HG02938 (cell line): ENCODE results near the gene SPCS3.
A peak's percentile ranks its signal among the peaks of the same experiment; 100 is the strongest.
"Not testable (repeated sequence)": the region's sequence is repeated elsewhere in the genome, so short reads cannot be mapped to it uniquely, and the experiment has no call there.

Source experiments
- ATAC-seq: cut with Tn5 transposase; IDR thresholded peaks from one replicate; pipeline ENCODE4 v1.9.1; 2021; ENCODE audit warnings: mild to moderate bottlenecking, moderate library complexity; ENCODE audit not compliant: unreplicated experiment

The SPCS3 gene

DNA sequence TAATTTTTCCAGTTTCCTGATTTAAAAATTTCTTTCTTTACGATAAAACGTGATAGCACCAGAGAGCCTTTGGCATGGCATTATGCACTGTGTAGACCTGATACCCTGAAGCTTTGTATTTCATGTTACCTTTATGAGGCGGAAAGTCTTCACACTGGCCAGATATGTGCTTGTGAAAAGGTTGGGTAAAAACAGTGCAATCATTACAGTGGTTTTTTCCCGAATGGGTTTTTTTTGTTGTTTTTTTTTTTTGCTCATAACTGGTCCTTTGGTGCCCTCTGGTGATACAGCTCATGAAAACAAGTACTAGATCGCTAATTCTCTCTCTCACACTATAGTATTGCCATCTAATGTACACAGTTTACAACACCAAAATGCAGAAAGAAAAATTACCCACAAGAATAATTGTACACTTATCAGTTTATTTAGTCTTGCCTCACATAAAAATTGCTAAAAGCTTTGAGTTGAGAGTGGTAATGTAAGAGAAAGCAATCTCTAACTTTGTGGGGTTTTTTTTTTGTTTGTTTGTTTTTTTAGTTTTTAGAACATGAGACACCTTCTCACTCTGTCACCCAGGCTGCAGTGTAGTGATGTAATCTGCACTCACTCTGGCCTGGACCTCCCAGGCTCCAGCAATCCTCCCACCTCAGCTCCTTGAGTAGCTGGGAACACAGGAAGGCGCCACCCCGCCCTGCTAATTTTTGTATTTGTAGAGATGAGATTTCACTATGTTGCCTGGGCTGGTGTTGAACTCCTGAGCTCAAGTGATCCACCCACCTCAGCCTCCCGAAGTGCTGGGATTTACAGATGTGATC lies 21.3 kb downstream of the SPCS3 start:
- ATAC-seq, result peak; percentile 68

DNA sequence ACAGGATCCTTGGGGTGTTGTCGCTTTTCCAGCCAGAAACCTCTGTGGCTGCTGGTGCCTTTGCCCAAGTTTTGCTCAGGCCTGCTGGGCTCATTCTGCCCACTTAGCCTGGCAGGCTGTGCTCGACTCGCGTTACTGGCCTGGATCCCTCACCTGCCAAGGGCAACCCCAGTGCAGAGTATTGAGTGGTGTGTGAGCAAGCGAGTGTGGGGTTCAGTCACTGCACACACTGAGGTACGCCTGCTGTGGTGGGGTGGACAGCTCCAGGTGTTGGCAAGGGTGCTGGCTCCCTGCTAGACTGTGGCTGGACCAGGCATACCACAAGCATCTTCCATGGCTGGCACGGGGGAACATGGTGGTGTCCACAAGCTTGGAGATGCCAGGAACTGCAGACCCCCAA lies 22.6 kb downstream of the SPCS3 start:
- ATAC-seq, result no peak

DNA sequence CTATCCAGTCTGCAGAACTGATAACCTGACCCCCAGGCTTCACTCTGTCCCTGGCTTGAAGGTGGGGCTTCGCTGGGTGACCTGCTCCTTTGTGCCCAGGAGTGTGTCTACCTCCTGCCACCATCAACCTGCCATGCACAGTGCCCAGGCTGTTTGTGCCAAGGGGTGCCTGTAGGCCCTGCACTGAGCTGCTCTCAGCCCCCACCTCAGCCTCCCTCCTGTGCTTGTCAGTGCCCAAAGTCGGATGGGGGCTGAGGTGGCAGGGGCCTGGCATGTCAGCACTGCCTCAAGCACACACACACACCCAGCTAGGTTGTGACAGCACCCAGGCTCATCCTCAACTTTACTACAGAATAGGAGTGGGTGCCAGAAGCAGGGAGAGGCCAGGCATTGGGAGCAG lies 23.5 kb downstream of the SPCS3 start:
- ATAC-seq, result no peak

DNA sequence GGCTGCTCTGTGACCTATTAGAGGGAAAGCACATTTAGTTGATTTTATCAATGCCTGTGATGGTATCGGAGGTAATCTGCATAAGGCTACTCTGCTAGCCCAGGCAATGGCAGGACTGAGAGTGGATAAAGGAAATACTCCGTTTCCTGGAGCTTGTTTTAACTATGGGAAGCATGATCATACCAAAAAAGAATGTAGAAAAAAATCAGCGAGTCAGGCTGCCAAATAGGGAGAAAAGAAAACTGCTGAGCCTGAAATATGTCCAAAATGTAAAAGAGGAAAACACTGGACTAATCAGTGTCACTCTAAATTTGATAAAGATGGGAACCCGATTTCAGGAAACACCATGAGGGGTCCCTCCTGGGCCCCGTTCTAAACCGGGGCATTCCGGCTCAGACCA lies 25.6 kb downstream of the SPCS3 start:
- ATAC-seq, result not testable (repeated sequence)

DNA sequence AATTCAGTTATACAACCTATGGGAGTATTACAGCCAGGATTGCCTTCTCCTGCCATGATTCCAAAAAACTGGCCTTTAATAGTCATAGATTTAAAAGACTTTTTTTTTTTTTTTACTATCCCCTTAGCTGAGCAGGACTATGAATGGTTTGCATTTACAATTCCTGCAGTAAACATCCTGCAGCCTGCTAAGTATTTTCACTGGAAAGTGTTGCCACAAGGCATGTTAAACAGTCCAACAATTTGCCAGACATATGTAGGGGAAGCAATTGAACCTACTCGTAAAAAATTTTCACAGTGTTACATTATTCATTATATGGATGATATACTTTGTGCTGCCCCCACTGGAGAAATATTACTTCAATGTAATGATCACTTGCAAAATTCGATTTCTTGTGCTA lies 27.1 kb downstream of the SPCS3 start:
- ATAC-seq, result not testable (repeated sequence)

DNA sequence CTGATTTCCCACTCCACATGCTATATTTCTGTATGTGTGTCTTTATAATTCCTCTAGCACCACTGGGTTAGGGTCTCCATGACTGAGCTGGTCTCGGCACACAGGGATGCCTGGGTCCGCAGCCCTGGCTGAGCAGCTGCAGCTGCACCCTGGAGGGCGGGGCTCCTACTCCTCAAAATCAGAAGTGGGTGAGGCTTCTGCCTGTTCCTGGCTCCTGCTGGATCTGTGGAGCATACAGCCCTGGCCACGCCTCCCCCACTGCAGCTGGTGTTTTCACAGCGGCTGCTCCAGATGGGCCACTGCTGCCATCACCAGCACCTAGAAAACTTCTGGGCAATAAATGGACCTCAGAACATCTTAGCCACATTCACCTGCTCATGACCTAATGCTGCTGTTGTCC lies 30.9 kb downstream of the SPCS3 start:
- ATAC-seq, result no peak

DNA sequence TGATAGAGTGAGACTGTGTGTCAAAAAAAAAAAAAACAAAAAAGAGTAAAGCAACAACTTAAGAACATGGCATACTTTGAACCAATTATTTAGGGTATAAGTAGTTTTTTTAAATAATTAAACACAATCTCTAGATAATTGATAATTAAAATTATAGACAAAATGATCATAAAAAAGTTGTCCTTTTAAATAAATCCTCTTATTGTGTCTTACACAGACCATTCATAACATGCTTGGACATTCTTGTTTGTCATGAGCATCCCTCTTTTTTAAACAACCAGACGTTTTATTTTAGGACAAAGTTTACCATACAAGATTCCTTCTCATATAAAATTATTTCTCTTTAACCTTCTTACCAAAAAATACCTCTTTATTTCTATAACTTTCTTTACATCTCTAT lies 35.1 kb downstream of the SPCS3 start:
- no peak for ATAC-seq

DNA sequence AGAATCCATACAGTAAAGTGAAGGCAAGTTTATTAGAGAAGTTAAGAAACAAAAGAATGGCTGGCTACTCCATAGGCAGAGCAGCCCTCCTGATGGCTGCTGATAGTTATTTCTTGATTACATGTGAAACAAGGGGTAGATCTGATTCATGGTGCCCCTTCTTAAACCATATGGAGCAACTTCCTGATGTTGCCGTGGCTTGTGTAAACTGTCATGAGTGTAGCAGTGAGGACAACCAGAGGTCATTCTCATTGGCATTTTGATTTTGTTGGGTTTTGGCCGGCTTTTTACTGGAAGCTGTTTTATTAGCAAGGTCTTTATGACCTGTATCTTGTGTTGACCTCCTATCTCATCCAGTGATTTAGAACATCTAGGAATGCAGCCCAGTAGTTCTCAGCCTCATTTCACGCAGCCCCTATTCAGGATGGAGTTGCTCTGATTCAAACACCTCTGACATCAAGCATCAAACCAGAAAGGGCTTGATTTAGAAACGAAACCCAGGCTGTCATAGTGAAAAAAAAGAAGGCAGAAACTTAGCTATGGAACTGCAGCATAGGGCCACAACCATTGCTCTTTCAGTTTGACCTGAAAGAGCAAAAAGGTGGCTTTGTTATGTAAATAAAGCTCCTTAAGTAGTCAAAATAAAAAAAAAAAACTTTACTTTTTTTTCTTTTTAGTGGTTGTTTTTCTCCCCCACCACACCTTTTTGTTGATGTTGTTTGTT lies 37.8 kb downstream of the SPCS3 start:
- ATAC-seq, result peak; percentile 99

DNA sequence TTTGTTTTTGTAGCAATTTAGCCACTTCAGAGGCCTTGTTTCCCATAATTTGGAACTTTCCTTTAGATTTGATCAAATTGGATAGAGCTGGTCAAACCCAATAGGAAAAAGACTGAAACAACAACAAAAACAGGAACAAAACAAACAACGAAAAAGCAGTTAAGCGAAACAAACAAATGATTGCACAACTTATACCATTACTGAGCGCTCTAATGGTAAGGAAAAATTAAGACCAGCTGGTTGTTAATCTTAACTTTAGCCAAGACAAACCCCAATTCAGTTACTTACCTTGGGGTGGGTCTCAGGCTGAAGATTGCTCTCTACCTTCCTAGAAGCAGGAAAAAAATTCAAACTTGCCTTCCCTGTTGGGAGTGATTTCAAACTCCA lies 38.3 kb downstream of the SPCS3 start:
- ATAC-seq, result no peak

DNA sequence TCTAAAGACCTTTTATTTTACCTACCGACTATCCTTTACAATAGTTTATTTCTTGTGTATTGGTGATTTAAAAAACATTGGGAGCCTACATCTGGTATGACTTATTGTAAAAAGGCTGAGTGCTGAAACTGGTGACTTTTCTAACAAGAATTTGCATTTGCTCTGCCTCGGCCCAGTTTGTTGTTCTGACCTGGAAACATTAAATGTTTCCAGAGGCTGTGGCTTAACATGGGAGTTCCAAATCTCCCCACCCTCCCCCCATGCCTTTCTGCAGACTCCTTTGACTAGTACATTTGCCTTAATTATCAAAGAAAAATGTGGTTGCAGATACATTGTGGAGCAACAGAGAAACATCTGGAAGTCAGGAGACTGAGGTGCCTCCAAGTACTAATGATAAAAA lies 39.8 kb downstream of the SPCS3 start:
- no peak for ATAC-seq

DNA sequence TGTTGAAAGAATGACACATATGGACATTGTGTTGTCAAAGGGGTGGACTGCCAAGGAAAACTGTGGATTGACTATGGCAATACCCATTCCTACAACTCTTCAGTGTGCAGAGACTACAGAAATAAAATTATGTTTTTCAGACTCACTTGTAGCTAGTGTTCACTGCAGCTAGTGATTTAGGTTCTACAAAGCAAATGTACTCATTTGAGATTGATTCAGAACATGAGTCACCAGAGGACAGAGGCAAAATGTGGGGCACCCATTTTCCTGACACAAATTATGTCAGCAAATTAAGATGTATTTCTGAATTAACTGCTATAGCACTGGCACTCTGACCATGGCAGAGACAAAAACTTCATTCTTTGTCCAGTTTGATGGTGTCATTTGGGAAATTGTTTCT lies 40.7 kb downstream of the SPCS3 start:
- ATAC-seq, result no peak

DNA sequence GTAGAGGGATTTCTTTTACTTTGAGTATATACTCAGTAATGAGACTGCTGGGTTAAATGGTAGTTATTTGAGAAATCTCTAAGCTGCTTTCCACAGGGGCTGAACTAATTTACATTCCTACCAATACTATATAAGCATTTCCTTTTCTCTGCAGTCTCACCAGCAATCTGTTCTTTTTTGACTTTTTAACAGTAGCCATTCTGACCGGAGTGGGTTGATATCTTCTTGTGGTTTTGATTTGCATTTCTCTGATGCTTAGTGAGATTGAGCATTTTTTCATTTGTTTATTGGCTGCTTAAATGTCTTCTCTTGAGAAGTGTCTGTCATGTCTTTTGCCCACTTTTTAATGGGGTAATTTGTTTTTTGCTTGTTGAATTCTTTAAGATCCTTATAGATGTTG lies 43.3 kb downstream of the SPCS3 start:
- peak; percentile 80 for ATAC-seq

DNA sequence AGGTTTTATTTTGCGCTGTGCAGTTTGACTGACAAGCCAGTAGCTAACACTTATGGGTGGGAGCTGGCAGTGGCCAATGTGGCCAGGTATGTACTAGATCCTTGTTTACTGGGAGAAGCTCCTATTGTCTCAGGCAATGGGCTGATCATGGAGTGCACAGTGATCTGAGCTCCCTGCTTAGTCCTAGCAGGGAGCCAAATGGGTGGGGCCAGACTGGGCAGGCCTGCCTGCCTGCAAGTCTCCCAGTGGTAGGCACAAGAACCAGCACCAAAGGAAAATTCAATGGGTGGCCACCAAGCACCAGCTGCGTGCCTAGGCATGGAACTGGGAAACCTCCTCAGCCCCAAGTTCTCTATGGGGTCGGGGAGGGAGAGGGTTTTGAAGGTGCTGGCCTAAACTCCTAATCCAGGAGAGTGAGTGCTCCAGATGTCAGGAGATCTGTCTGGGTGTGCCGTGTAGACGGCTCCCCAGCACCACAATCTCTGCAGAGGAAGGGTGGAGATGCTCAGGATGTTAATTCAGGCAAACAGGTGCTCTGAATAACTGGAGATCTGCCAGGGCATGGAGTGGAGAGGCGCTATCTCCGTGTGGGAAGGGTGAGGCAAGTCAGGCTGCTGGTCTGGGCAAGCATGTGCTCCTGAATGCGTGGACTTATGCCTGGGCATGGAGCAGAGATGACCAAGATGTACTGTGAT lies 48.2 kb downstream of the SPCS3 start:
- no peak for ATAC-seq

DNA sequence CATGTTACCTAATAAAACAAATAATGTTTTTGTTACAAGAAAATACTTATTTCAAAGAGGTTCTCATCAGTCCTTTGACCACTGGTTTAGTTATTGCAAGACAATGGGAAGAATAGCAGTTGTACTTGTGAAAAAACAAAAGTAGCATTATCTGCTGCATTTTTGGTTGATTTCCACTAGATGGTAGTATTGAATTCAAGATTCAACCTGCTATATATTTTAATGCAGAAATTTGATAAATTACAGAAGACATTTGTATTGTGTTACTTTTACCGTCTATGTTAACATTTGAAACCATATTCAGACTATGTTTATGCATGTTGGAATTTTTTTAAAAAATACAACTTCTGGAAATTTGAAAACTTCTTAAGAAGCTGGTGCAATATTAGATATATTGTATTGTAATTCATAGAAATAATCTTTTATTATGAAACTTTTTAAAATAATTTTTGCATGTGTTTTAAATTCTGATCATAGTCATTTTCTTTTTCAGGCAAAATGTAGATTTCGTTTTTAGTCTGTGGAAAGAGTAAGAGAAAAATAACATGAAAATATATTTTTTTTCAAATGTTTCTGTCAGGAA lies 56.4 kb downstream of the SPCS3 start:
- no peak for ATAC-seq

DNA sequence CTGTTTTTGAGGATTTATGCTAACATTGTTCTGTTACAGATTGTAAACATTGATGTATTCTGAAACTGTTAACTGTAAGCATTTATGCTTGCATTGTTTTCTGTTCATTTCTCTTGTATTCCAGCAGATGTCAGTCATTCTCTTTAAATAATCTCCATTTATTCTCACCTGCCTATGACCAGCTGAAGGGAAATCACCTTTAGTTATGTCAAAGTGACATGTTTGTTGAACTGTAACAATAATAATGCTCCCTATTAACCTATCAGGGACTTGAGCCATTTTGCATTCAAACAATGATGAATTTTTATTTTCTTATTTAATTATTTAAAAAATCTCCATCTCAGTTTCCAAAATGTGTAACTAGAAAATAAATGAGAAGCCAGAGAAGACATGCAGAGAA lies 58.0 kb downstream of the SPCS3 start:
- peak; percentile 85 for ATAC-seq

DNA sequence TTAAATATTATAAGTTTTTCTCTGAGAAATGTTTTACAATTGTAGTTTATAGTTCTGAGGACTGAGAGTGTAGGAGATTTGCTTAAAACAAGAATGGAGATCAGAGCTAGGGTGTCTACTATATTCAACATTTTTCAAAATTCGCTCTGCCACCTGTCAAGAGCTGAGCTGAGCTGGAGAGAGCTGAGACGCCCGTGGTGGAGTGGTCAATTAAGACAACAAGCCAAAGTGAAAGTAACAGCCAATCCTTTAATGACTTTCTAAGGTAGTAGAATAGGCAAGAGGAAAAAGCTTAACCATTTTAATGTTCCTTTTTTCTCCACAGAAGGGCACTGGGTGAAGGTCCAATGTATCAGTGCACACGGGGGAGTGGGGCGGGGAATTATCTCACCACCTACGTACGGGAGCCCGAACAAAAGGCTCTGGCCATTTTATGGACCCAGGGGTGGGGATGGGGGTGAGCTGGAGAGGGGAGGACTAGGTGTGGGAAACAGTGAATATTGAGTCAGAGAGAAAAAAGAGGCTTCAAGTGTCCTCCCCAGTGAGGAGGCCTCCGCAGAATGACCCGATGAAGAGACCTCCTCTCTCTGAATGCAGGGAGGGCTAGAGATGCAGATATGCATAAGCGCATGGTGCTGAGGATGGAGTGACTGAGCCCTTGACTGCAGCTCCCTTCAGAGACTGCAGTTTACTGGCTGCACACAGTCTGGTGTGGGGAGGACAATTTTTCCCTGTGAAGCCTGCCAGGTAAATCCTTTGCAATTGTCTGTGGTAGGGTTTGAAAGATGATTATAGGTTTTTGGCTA lies 60.8 kb downstream of the SPCS3 start:
- no peak for ATAC-seq
